Vagina (tissue), 2 donors: ENCODE results near the gene NOL4L. TPM values are rescaled to one million over a fixed set of nuclear protein-coding genes. Genes with fewer than 3 reads are reported as not detected.

Source experiments
- DNase-seq, 2 donors: peaks; one replicate each; pipeline ENCODE4 v3.0.0-alpha.2; 2017; ENCODE audit errors: extremely low spot score in 2 of 2
- H3K27ac ChIP-seq: fragments of 200-600 bp; sonication (generic); one replicate; pipeline ENCODE4 v1.5.1; 2019
- H3K27me3 ChIP-seq: fragments of 200-600 bp; sonication (generic); one replicate; pipeline ENCODE4 v1.5.1; 2019
- H3K36me3 ChIP-seq, 2 donors: fragments of 200-600 bp; sonication (generic); one replicate each; pipeline ENCODE4 v1.5.1; 2017 to 2019
- H3K4me1 ChIP-seq: fragments of 200-600 bp; sonication (generic); one replicate; pipeline ENCODE4 v1.5.1; 2019
- H3K4me3 ChIP-seq, 2 donors: fragments of 200-600 bp; sonication (generic); 1 replicate in 1 of 2; 2 replicates in 1 of 2; pipeline ENCODE4 v1.5.1; 2016 to 2019
- H3K9me3 ChIP-seq: fragments of 200-600 bp; sonication (generic); one replicate; pipeline ENCODE4 v1.5.1; 2019
- CTCF ChIP-seq, 3 experiments: fragments of 450-650 bp in 2 of 3; fragments of 200-600 bp in 1 of 3; sonication (generic) in 1 of 3; IDR thresholded peaks; one replicate each; pipeline ENCODE4 v1.5.1; 2017 to 2019; ENCODE audit warnings: antibody characterized with exemption in 3 of 3, mild to moderate bottlenecking in 2 of 3, moderate library complexity in 2 of 3
- POLR2A ChIP-seq, 2 donors: fragments of 450-650 bp; IDR thresholded peaks; one replicate each; pipeline ENCODE4 v1.6.1; 2017; ENCODE audit warnings: antibody characterized with exemption in 2 of 2, mild to moderate bottlenecking in 2 of 2, moderate library complexity in 2 of 2
- POLR2AphosphoS5 ChIP-seq, 2 donors: sonication (generic); formaldehyde crosslinking; IDR thresholded peaks; one replicate each; pipeline ENCODE4 v1.9.0; 2017; ENCODE audit warnings: antibody characterized with exemption in 2 of 2, mild to moderate bottlenecking in 2 of 2, low read depth in 1 of 2; ENCODE audit not compliant: insufficient read depth in 1 of 2
- intact Hi-C: fragments of 100-400 bp; cut with DNase I; formaldehyde crosslinking; loops from one replicate; pipeline ENCODE4 v1.15.1; 2023
- total RNA-seq: library from RNA; depleted of rRNA; stranded (reverse); fragments of >200 nt; gene quantifications from one replicate; pipeline ENCODE4 v1.2.3, GENCODE V29; 2016

NOL4L gene
- total RNA-seq: 17.9 TPM

- Histone ChIP-seq H3K4me1 (peaks cover 24% of the 10 kb centered on the region), H3K27ac (peak within 1 kb of the TSS; percentile 67), H3K36me3 (no peaks in the 10 kb centered on the region), H3K27me3 (no peaks in the 10 kb centered on the region), H3K4me3 (peak within 1 kb of the TSS; percentile 58 to 88), H3K9me3 (no peaks in the 10 kb centered on the region)
- intact Hi-C loops: no loop called here
- DNase-seq: no peak
- TF ChIP-seq POLR2A (IDR thresholded peaks at IDR 0.05) (no peak), POLR2AphosphoS5 (IDR thresholded peaks at IDR 0.05; ENCODE audit: insufficient read depth in 1 of 2, low read depth in 1 of 2) (no peak), CTCF (IDR thresholded peaks at IDR 0.05) (no peak)
Observed at GRCh38 chr20:32585011-32585585, at the start of gene NOL4L. Gene NOL4L (minus strand): TSS chr20:32585333. CDS start chr20:32584890, 443 bp downstream.

- intact Hi-C loops: no loop called here
- DNase-seq: no peak
- no peak overlapping the region for H3K4me3 ChIP-seq
- no peaks in the 10 kb centered on the region for H3K9me3 ChIP-seq
- H3K36me3 ChIP-seq: no peaks in the 10 kb centered on the region
- no peaks in the 10 kb centered on the region for H3K4me1 ChIP-seq
- no peak overlapping the region for H3K27ac ChIP-seq
- TF ChIP-seq POLR2AphosphoS5 (IDR thresholded peaks at IDR 0.05; ENCODE audit: insufficient read depth in 1 of 2, low read depth in 1 of 2) (no peak), POLR2A (IDR thresholded peaks at IDR 0.05) (no peak), CTCF (IDR thresholded peaks at IDR 0.05) (no peak)
- H3K27me3 ChIP-seq: no peaks in the 10 kb centered on the region
Observed at GRCh38 chr20:32634041-32634805, 49.1 kb upstream of the NOL4L start.

- Histone ChIP-seq H3K36me3 (no peaks in the 10 kb centered on the region), H3K27ac (no peak overlapping the region), H3K4me3 (no peak overlapping the region), H3K9me3 (no peaks in the 10 kb centered on the region), H3K4me1 (no peaks in the 10 kb centered on the region), H3K27me3 (no peaks in the 10 kb centered on the region)
- TF ChIP-seq CTCF (IDR thresholded peaks at IDR 0.05) (no peak), POLR2AphosphoS5 (IDR thresholded peaks at IDR 0.05; ENCODE audit: insufficient read depth in 1 of 2, low read depth in 1 of 2) (no peak), POLR2A (IDR thresholded peaks at IDR 0.05) (no peak)
- intact Hi-C loops: no loop called here
- no peak for DNase-seq
Observed at GRCh38 chr20:32632461-32633354, 47.6 kb upstream of the NOL4L start.

- Histone ChIP-seq H3K27ac (no peak overlapping the region), H3K4me1 (peaks cover 7% of the 10 kb centered on the region), H3K4me3 (no peak overlapping the region), H3K36me3 (no peaks in the 10 kb centered on the region), H3K27me3 (no peaks in the 10 kb centered on the region), H3K9me3 (no peaks in the 10 kb centered on the region)
- intact Hi-C loops: no loop called here
- DNase-seq: no peak
- TF ChIP-seq POLR2A (IDR thresholded peaks at IDR 0.05) (no peak), CTCF (IDR thresholded peaks at IDR 0.05) (no peak), POLR2AphosphoS5 (IDR thresholded peaks at IDR 0.05; ENCODE audit: insufficient read depth in 1 of 2, low read depth in 1 of 2) (no peak)
Observed at GRCh38 chr20:32631933-32632460, 46.9 kb upstream of the NOL4L start.
